ENCODE measurements around the gene ETV3.

ETV3 gene

GRCh38 chr1:157147037-157147436, 8.8 kb upstream of the ETV3 start:
- H3K4me1 ChIP-seq (ENCODE audit: control insufficient read depth in 1 of 2, insufficient read depth in 2 of 2, low read length in 2 of 2) = no peaks in the 10 kb centered on the region
- no peaks in the 10 kb centered on the region for H3K36me3 ChIP-seq (ENCODE audit: control insufficient read depth in 1 of 2, insufficient read depth in 2 of 2, low read length in 2 of 2)
- H3K9me3 ChIP-seq (ENCODE audit: control insufficient read depth in 1 of 2, low read length in 2 of 2) = no peaks in the 10 kb centered on the region
- H3K27ac ChIP-seq (ENCODE audit: low read length) = no peak overlapping the region
- H3K4me3 ChIP-seq (ENCODE audit: low read depth in 1 of 2, low read length in 2 of 2) = no peak overlapping the region
- no peaks in the 10 kb centered on the region for H3K27me3 ChIP-seq (ENCODE audit: low read depth, low read length)

GRCh38 chr1:157146244-157146643, 8.0 kb upstream of the ETV3 start:
- Histone ChIP-seq H3K27ac (ENCODE audit: low read length) (no peak overlapping the region), H3K27me3 (ENCODE audit: low read depth, low read length) (no peaks in the 10 kb centered on the region), H3K36me3 (ENCODE audit: control insufficient read depth in 1 of 2, insufficient read depth in 2 of 2, low read length in 2 of 2) (no peaks in the 10 kb centered on the region)

DNA sequence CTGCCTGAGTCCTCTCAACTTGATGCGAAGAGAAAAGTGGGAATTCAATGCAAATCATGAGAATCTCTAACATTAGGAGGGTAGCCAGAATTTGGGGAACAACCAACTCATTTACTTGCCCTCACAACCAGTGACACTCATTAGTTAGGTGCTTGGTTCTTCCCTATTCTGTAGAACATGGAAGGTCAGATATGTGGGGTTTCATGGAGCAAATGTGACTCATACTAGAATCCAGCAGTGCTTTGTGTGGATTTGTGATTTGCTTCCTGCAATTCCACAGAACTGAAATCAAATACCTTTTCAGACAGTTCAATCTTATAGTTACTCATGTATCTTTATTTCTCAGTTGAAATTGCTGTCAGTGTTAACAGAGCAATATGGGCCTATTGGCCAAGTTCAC, 6.9 kb upstream of the ETV3 start:
- no peaks in the 10 kb centered on the region for H3K27me3 ChIP-seq (ENCODE audit: low read depth, low read length)
- no peak overlapping the region for H3K27ac ChIP-seq (ENCODE audit: low read length)
- no peaks in the 10 kb centered on the region for H3K4me1 ChIP-seq (ENCODE audit: control insufficient read depth in 1 of 2, insufficient read depth in 2 of 2, low read length in 2 of 2)
- H3K4me3 ChIP-seq (ENCODE audit: low read depth in 1 of 2, low read length in 2 of 2) = no peak overlapping the region
- no peaks in the 10 kb centered on the region for H3K36me3 ChIP-seq (ENCODE audit: control insufficient read depth in 1 of 2, insufficient read depth in 2 of 2, low read length in 2 of 2)
- H3K9me3 ChIP-seq (ENCODE audit: control insufficient read depth in 1 of 2, low read length in 2 of 2) = no peaks in the 10 kb centered on the region

More at GRCh38 chr1:157146244-157146643, 8.0 kb upstream of the ETV3 start:
- no peaks in the 10 kb centered on the region for H3K4me1 ChIP-seq (ENCODE audit: control insufficient read depth in 1 of 2, insufficient read depth in 2 of 2, low read length in 2 of 2)
- no peak overlapping the region for H3K4me3 ChIP-seq (ENCODE audit: low read depth in 1 of 2, low read length in 2 of 2)
- H3K9me3 ChIP-seq (ENCODE audit: control insufficient read depth in 1 of 2, low read length in 2 of 2) = no peaks in the 10 kb centered on the region

GRCh38 chr1:157144509-157144908, 6.3 kb upstream of the ETV3 start:
- H3K4me1 ChIP-seq (ENCODE audit: control insufficient read depth in 1 of 2, insufficient read depth in 2 of 2, low read length in 2 of 2) = no peaks in the 10 kb centered on the region
- H3K36me3 ChIP-seq (ENCODE audit: control insufficient read depth in 1 of 2, insufficient read depth in 2 of 2, low read length in 2 of 2) = no peaks in the 10 kb centered on the region
- H3K27ac ChIP-seq (ENCODE audit: low read length) = no peak overlapping the region
- H3K4me3 ChIP-seq (ENCODE audit: low read depth in 1 of 2, low read length in 2 of 2) = no peak overlapping the region
- H3K9me3 ChIP-seq (ENCODE audit: control insufficient read depth in 1 of 2, low read length in 2 of 2) = no peaks in the 10 kb centered on the region
- no peaks in the 10 kb centered on the region for H3K27me3 ChIP-seq (ENCODE audit: low read depth, low read length)

- Histone ChIP-seq H3K4me1 (ENCODE audit: control insufficient read depth in 1 of 2, insufficient read depth in 2 of 2, low read length in 2 of 2) (peaks cover 0 to 4% of the 10 kb centered on the region in 2 donors), H3K36me3 (ENCODE audit: control insufficient read depth in 1 of 2, insufficient read depth in 2 of 2, low read length in 2 of 2) (no peaks in the 10 kb centered on the region), H3K27ac (ENCODE audit: low read length) (no peak overlapping the region), H3K9me3 (ENCODE audit: control insufficient read depth in 1 of 2, low read length in 2 of 2) (no peaks in the 10 kb centered on the region), H3K4me3 (ENCODE audit: low read depth in 1 of 2, low read length in 2 of 2) (no peak overlapping the region), H3K27me3 (ENCODE audit: low read depth, low read length) (no peaks in the 10 kb centered on the region)
Observed at GRCh38 chr1:157142765-157143423, 4.7 kb upstream of the ETV3 start.

GRCh38 chr1:157142201-157142600, 4.0 kb upstream of the ETV3 start:
- Histone ChIP-seq H3K27ac (ENCODE audit: low read length) (no peak overlapping the region), H3K4me1 (ENCODE audit: control insufficient read depth in 1 of 2, insufficient read depth in 2 of 2, low read length in 2 of 2) (peaks cover 2 to 4% of the 10 kb centered on the region in 2 donors), H3K4me3 (ENCODE audit: low read depth in 1 of 2, low read length in 2 of 2) (no peak overlapping the region), H3K9me3 (ENCODE audit: control insufficient read depth in 1 of 2, low read length in 2 of 2) (no peaks in the 10 kb centered on the region), H3K27me3 (ENCODE audit: low read depth, low read length) (no peaks in the 10 kb centered on the region), H3K36me3 (ENCODE audit: control insufficient read depth in 1 of 2, insufficient read depth in 2 of 2, low read length in 2 of 2) (no peaks in the 10 kb centered on the region)

DNA sequence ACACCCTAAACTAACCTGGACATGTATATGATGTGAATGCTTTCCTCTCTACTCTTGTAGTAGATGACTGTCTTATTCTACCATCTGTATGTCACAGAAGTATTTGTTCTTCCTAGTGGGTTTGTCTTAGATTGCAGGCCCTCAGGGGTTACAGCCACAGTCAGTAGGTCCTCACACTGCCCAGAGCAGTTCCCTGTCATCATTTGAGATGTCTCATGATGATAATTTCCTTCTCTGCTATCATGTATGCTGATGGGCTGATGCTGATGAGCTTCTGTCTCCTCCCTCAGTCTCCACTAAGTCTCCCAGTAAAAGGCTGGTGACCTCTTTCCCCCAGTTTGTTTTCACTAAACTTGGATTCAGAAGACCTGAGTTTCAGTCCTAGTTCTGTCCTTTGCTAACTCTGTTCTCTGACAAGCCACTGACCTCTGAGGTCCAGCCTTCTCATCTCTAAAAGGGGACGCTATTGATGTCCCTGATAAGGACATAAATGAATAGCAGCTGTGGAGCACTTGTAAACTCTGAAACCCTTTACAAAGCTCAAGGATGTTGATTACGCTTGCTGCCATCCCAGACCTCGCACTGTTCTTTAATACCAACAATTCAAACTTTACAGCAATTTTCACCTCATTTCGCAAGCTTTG, 3.1 kb upstream of the ETV3 start:
- Histone ChIP-seq H3K4me3 (ENCODE audit: low read depth in 1 of 2, low read length in 2 of 2) (no peak overlapping the region), H3K9me3 (ENCODE audit: control insufficient read depth in 1 of 2, low read length in 2 of 2) (no peaks in the 10 kb centered on the region), H3K27ac (ENCODE audit: low read length) (no peak overlapping the region), H3K36me3 (ENCODE audit: control insufficient read depth in 1 of 2, insufficient read depth in 2 of 2, low read length in 2 of 2) (no peaks in the 10 kb centered on the region), H3K27me3 (ENCODE audit: low read depth, low read length) (no peaks in the 10 kb centered on the region), H3K4me1 (ENCODE audit: control insufficient read depth in 1 of 2, insufficient read depth in 2 of 2, low read length in 2 of 2) (peaks cover 11 to 12% of the 10 kb centered on the region in 2 donors)

- no peak overlapping the region for H3K27ac ChIP-seq (ENCODE audit: low read length)
- H3K36me3 ChIP-seq (ENCODE audit: control insufficient read depth in 1 of 2, insufficient read depth in 2 of 2, low read length in 2 of 2) = peaks cover 7 to 11% of the 10 kb centered on the region in 2 donors
- no peaks in the 10 kb centered on the region for H3K9me3 ChIP-seq (ENCODE audit: control insufficient read depth in 1 of 2, low read length in 2 of 2)
- no peak overlapping the region for H3K4me3 ChIP-seq (ENCODE audit: low read depth in 1 of 2, low read length in 2 of 2)
- peaks cover 17% of the 10 kb centered on the region in 2 donors for H3K4me1 ChIP-seq (ENCODE audit: control insufficient read depth in 1 of 2, insufficient read depth in 2 of 2, low read length in 2 of 2)
- no peaks in the 10 kb centered on the region for H3K27me3 ChIP-seq (ENCODE audit: low read depth, low read length)
Observed at GRCh38 chr1:157140063-157140588, 1.9 kb upstream of the ETV3 start.

GRCh38 chr1:157139052-157139715, 989 bp upstream of the ETV3 start:
- Histone ChIP-seq H3K36me3 (ENCODE audit: control insufficient read depth in 1 of 2, insufficient read depth in 2 of 2, low read length in 2 of 2) (peaks cover 17 to 20% of the 10 kb centered on the region in 2 donors), H3K27me3 (ENCODE audit: low read depth, low read length) (no peaks in the 10 kb centered on the region), H3K9me3 (ENCODE audit: control insufficient read depth in 1 of 2, low read length in 2 of 2) (no peaks in the 10 kb centered on the region), H3K4me3 (ENCODE audit: low read depth in 1 of 2, low read length in 2 of 2) (peak overlapping the region; percentile 91 to 95), H3K4me1 (ENCODE audit: control insufficient read depth in 1 of 2, insufficient read depth in 2 of 2, low read length in 2 of 2) (peaks cover 17% of the 10 kb centered on the region in 2 donors), H3K27ac (ENCODE audit: low read length) (peak overlapping the region; percentile 96)

- H3K27me3 ChIP-seq (ENCODE audit: low read depth, low read length) = no peaks in the 10 kb centered on the region
- peaks cover 33 to 36% of the 10 kb centered on the region in 2 donors for H3K36me3 ChIP-seq (ENCODE audit: control insufficient read depth in 1 of 2, insufficient read depth in 2 of 2, low read length in 2 of 2)
- peak overlapping the region; percentile 91 to 95 for H3K4me3 ChIP-seq (ENCODE audit: low read depth in 1 of 2, low read length in 2 of 2)
- peaks cover 17% of the 10 kb centered on the region in 2 donors for H3K4me1 ChIP-seq (ENCODE audit: control insufficient read depth in 1 of 2, insufficient read depth in 2 of 2, low read length in 2 of 2)
- peak overlapping the region; percentile 96 for H3K27ac ChIP-seq (ENCODE audit: low read length)
- H3K9me3 ChIP-seq (ENCODE audit: control insufficient read depth in 1 of 2, low read length in 2 of 2) = no peaks in the 10 kb centered on the region
Observed at GRCh38 chr1:157137408-157138219, 581 bp downstream of the ETV3 start.

GRCh38 chr1:157137046-157137407, 1.2 kb downstream of the ETV3 start:
- H3K9me3 ChIP-seq (ENCODE audit: control insufficient read depth in 1 of 2, low read length in 2 of 2) = no peaks in the 10 kb centered on the region
- no peaks in the 10 kb centered on the region for H3K27me3 ChIP-seq (ENCODE audit: low read depth, low read length)
- H3K27ac ChIP-seq (ENCODE audit: low read length) = peak overlapping the region; percentile 96
- peaks cover 38 to 42% of the 10 kb centered on the region in 2 donors for H3K36me3 ChIP-seq (ENCODE audit: control insufficient read depth in 1 of 2, insufficient read depth in 2 of 2, low read length in 2 of 2)
- H3K4me3 ChIP-seq (ENCODE audit: low read depth in 1 of 2, low read length in 2 of 2) = peak overlapping the region; percentile 91 to 95
- H3K4me1 ChIP-seq (ENCODE audit: control insufficient read depth in 1 of 2, insufficient read depth in 2 of 2, low read length in 2 of 2) = peaks cover 17% of the 10 kb centered on the region in 2 donors
